ENCODE results near the gene DNAH1.

Gene DNAH1

DNA sequence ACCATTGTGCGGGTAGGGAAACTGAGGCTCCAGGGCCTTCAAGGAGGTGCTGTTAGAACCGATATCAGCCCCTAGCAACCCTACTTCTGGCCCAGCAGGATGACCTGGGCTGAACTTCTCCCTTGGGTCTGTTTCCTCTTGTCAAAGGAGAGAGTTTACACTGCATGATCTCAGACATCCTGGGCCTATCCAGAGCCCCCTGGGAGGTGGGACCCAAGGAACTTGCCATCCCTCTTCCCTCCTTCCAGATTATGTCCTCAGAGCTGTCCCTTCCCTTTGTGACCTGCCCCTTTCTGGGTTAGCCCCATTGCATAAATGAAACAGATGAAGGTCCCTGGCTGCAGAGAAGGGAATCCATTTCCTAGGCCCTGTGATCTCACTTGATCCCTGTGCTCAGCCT, 12.3 kb upstream of the DNAH1 start:
- TF ChIP-seq, protein P1, sequence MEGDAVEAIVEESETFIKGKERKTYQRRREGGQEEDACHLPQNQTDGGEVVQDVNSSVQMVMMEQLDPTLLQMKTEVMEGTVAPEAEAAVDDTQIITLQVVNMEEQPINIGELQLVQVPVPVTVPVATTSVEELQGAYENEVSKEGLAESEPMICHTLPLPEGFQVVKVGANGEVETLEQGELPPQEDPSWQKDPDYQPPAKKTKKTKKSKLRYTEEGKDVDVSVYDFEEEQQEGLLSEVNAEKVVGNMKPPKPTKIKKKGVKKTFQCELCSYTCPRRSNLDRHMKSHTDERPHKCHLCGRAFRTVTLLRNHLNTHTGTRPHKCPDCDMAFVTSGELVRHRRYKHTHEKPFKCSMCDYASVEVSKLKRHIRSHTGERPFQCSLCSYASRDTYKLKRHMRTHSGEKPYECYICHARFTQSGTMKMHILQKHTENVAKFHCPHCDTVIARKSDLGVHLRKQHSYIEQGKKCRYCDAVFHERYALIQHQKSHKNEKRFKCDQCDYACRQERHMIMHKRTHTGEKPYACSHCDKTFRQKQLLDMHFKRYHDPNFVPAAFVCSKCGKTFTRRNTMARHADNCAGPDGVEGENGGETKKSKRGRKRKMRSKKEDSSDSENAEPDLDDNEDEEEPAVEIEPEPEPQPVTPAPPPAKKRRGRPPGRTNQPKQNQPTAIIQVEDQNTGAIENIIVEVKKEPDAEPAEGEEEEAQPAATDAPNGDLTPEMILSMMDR (IDR thresholded peaks at IDR 0.05; ENCODE audit: low read depth, low read length, missing control alignments), result no peak
- no peak overlapping the region for H3K4me3 ChIP-seq (ENCODE audit: low read depth, low read length)
- DNase-seq (ENCODE audit: low read depth), result no peak
- in situ Hi-C loops (cut with HindIII; ENCODE audit: low sequenced_read_pairs), result no loop called here

DNA sequence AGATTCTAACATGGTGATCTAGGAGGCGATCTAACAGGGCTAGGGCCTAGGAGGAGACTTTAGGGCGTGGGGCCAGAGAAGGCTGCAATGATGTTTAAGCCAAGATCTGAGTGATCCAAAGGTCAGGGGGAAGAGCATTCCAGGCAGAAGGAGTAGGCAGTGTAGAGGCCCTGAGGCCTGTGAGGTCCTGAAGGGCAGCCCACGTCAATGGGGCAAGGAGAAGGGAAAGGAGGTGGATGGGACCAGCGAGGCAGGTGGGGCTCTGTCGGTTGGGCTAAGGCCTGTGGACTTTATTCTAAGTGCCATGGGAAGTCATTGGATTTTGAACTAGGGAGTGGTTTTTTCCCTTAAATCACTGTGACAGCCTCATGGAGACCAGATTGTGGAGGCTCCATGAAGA, 10.2 kb upstream of the DNAH1 start:
- H3K4me3 ChIP-seq (ENCODE audit: low read depth, low read length), result no peak overlapping the region
- TF ChIP-seq, protein P1 (IDR thresholded peaks at IDR 0.05; ENCODE audit: low read depth, low read length, missing control alignments), result no peak
- in situ Hi-C loops (cut with HindIII; ENCODE audit: low sequenced_read_pairs), result no loop called here
- DNase-seq (ENCODE audit: low read depth), result no peak

DNA sequence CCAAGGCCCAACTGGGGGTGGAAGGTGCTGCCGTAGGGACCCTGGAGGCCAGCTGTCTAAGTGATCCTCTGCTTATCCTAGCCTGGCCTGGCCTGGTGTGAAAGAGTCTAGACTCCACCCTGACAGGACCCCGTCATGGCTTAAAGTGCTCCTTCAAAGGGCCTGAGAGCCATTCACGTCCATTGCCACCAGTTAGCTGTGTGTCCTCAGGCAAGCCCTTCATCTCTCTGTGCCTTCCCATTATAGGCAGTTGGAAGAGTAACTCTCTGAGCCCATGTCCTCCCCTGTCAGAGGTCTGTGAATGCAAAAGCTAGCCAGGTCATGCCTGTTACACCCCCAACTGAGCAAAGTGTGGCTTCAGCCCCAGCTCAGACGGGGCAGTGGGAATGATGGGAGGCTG, 9.1 kb upstream of the DNAH1 start:
- in situ Hi-C loops (cut with HindIII; ENCODE audit: low sequenced_read_pairs), result no loop called here

DNA sequence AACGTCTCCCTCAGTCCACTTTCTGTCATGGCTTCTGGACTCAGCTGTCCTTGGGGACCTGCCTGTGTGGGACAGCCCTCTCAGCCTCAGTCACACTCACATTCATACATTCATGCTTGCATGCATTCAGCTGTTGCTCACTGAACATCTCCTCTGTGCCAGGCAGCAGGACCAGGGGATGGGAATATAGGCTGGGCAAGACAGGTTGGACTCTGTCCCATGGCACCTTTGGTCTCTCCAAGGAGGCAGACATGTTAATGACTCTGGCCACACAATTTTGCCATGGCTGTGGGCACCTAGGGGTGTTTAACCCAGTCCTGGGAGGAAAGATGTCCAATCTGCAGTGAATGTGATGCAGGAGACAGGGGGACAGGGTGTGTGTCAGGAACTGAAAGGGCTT, 7.8 kb upstream of the DNAH1 start:
- DNase-seq (ENCODE audit: low read depth), result no peak
- H3K4me3 ChIP-seq (ENCODE audit: low read depth, low read length), result no peak overlapping the region
- in situ Hi-C loops (cut with HindIII; ENCODE audit: low sequenced_read_pairs), result no loop called here
- TF ChIP-seq, protein P1 (IDR thresholded peaks at IDR 0.05; ENCODE audit: low read depth, low read length, missing control alignments), result no peak

More for the DNA sequence above, 9.1 kb upstream of the DNAH1 start:
- TF ChIP-seq, protein P1 (IDR thresholded peaks at IDR 0.05; ENCODE audit: low read depth, low read length, missing control alignments), result no peak
- DNase-seq (ENCODE audit: low read depth), result no peak
- no peak overlapping the region for H3K4me3 ChIP-seq (ENCODE audit: low read depth, low read length)

DNA sequence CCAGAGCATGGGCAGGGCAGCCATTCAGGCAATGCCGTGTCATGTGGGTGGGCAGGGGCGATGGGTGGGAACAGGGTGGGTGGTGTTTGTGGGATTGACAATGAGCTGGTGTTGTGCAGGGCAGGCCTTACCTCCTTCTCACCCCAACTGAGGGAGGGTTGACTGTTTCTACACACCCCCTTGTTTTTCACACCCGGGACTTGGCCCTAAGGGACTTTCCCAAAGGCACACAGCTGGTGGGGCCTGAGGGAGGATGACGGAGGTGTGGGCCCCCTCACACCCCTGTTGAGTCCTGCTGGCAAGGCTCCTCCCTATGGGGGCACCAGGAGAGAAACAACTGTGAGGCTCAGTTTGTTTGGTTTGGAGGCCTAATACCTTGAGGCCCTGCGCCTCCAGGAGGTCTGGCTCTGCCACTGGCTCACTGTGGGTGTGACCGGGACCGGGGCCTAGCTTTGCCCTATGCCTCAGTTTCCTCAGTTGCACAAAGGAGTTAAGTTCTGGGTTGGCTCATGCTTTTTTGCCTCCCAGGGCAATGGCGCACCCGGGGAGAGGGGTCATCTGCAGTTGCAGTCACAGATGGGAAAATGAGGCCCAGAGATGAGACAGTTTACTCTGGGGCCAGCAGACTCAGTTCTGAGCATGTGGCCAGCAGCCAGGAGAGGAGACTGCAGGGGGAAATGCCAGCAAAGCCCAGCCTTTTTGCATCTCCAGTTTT, 5.1 kb upstream of the DNAH1 start:
- no peak overlapping the region for H3K4me3 ChIP-seq (ENCODE audit: low read depth, low read length)
- TF ChIP-seq, protein P1 (IDR thresholded peaks at IDR 0.05; ENCODE audit: low read depth, low read length, missing control alignments), result no peak
- no peak for DNase-seq (ENCODE audit: low read depth)
- in situ Hi-C loops (cut with HindIII; ENCODE audit: low sequenced_read_pairs), result no loop called here

DNA sequence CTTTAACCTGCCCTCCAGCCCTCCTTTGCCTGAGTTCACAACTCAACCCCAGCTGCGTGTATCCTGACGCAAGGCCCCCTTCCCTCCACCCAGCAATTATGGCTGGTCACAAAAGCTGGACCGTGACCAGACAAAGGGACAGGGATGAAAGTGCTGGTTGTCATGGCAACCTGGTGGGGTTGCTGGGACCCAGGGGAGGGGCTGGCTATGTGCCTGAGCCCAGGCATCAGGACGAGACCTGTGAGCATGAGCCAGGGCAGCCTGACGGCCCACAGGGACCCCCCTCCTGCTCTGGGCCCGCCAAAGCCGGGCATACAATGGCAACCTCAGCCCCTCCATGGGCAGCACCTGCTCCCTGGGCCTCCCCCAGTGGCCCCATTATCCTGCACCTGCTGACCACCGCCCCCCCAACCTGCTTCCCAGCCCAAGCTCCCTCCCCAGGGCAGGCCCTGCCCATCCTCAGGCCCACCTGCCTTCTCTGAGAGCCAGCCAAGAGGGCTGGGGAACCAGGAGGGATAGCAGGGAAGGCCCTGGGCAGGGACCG, 4.5 kb upstream of the DNAH1 start:
- no peak overlapping the region for H3K4me3 ChIP-seq (ENCODE audit: low read depth, low read length)
- DNase-seq (ENCODE audit: low read depth), result no peak
- in situ Hi-C loops (cut with HindIII; ENCODE audit: low sequenced_read_pairs), result no loop called here
- TF ChIP-seq, protein P1 (IDR thresholded peaks at IDR 0.05; ENCODE audit: low read depth, low read length, missing control alignments), result no peak

Data from astrocyte of the cerebellum (primary cell).